ENCODE measurements around the gene METTL8. TPM values are rescaled to one million over a fixed set of nuclear protein-coding genes. Genes with fewer than 3 reads are reported as not detected.

Gene METTL8
- total RNA-seq, 2 donors from 2014 or later = 19.4 to 20.0 TPM

DNA sequence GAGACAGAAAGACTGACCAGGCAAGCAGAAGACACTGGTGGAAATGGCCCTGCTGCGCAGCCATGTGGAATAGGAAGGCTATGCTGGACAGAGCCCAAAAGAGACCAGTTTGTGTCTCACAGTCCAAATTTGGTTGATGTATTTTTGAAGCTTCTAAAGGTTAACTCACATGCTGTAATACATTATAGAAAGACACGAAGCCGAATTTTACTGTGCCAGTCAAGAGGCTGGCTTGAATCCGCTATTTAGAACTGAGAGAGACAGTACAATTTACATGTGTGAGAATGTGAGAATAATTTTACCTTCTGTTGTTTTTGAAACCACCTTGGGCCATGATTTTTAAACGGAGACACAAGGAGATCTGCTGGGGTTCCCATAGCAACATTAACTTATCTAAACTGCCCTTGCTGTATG, 113.6 kb downstream of the METTL8 start:
- H3K27ac ChIP-seq = no peak overlapping the region
- H3K4me1 ChIP-seq = no peaks in the 10 kb centered on the region
- intact Hi-C loops (cut with DNase I) = no loop called here
- H3K9me3 ChIP-seq = no peaks in the 10 kb centered on the region
- no peaks in the 10 kb centered on the region for H3K27me3 ChIP-seq
- DNase-seq = no peak
- no peak overlapping the region for H3K4me3 ChIP-seq
- TF ChIP-seq, protein P1, sequence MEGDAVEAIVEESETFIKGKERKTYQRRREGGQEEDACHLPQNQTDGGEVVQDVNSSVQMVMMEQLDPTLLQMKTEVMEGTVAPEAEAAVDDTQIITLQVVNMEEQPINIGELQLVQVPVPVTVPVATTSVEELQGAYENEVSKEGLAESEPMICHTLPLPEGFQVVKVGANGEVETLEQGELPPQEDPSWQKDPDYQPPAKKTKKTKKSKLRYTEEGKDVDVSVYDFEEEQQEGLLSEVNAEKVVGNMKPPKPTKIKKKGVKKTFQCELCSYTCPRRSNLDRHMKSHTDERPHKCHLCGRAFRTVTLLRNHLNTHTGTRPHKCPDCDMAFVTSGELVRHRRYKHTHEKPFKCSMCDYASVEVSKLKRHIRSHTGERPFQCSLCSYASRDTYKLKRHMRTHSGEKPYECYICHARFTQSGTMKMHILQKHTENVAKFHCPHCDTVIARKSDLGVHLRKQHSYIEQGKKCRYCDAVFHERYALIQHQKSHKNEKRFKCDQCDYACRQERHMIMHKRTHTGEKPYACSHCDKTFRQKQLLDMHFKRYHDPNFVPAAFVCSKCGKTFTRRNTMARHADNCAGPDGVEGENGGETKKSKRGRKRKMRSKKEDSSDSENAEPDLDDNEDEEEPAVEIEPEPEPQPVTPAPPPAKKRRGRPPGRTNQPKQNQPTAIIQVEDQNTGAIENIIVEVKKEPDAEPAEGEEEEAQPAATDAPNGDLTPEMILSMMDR (IDR thresholded peaks at IDR 0.05) = no peak
- no peak overlapping the region for H3K9ac ChIP-seq (ENCODE audit: low read depth in 2 of 2, low read length in 2 of 2)
- no peaks in the 10 kb centered on the region for H3K36me3 ChIP-seq

DNA sequence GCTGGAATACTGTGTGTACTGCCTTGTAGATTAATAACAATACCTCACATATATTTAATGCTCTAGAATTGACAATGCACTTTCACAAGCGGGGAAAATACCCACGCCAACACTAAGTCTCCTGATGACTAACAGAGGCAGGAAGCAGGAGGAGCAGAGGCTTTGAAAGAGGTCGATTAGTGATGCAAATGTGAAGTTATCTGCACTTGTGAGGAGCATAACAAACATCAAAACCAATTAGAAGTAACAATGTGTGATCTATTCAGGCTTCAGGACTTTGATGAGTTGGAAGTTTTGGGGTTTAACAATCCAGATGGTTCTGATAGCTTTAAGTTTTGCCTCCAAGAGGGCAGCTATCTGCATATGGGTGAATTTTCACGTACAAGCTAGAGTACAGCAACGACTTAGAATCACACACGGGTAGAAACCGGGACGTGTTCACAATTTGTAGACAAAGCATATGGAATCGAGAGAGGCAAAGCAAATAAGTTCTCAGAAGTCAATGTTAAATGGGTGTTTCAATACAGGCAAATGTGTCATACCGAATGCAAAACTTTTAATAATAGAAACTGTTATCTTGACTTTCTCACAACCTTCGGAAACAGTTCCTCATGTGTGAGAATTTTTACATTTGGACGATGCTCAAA, 114.5 kb downstream of the METTL8 start:
- Histone ChIP-seq H3K9me3 (no peaks in the 10 kb centered on the region), H3K4me3 (no peak overlapping the region), H3K4me1 (no peaks in the 10 kb centered on the region), H3K27me3 (no peaks in the 10 kb centered on the region), H3K36me3 (no peaks in the 10 kb centered on the region), H3K27ac (no peak overlapping the region), H3K9ac (ENCODE audit: low read depth in 2 of 2, low read length in 2 of 2) (no peak overlapping the region)
- no peak for DNase-seq
- intact Hi-C loops (cut with DNase I) = no loop called here
- TF ChIP-seq, protein P1 (IDR thresholded peaks at IDR 0.05) = no peak

DNA sequence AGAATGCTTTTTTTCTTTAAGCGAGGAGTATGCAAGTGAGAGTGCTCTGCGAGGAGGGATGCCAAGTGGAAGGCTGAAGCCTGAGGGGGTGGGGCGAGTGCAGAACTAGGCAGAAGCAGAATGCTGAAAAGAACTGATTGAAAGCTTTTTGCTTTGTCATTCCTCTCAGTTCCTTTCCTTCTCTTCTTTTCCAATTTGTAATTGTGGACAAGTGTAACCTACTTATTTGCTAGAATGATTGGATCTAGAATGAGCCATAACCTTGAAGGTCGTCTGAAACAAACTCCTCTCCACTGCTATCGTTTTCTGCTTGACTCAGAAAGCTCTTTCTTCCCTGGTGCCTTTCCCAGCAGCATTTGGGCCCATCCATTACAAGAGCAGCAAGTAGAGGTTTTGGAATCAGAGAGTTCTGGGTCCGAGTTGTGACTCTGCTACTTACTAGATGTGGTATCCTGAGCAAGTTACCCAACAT, 115.3 kb downstream of the METTL8 start:
- Histone ChIP-seq H3K27ac (no peak overlapping the region), H3K36me3 (no peaks in the 10 kb centered on the region), H3K27me3 (no peaks in the 10 kb centered on the region), H3K9ac (ENCODE audit: low read depth in 2 of 2, low read length in 2 of 2) (no peak overlapping the region), H3K9me3 (no peaks in the 10 kb centered on the region), H3K4me1 (no peaks in the 10 kb centered on the region), H3K4me3 (no peak overlapping the region)
- intact Hi-C loops (cut with DNase I) = no loop called here
- DNase-seq = no peak
- TF ChIP-seq, protein P1 (IDR thresholded peaks at IDR 0.05) = no peak

DNA sequence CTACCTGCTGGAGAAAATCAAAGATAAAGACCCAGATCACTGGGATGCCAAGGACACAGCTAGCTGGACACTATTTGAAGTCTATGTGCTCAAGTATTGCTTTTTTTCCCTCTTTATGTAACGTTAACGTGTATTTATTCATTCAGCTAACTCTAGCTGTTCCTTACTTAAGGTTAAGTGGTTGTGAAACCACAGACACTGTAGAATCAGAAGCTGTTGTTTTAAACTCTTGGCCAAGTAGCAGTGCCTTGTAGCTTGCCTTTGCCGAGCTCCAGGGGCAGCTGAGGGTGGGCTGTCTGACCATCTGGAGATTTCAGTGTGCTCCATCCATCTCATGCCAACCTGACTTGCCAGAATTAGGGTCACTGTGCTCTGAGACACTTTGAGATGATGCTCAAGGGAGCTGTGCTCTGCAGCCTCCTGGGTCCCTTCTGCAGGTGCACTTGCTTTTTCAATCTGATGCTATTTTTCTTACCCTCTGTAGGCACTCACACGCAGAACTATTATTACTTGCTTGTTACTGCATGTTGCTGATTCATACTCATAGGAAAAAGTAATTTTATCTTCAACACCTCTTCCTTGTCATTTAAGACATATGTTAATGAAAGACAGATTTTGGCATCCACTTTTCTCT, 116.2 kb downstream of the METTL8 start:
- intact Hi-C loops (cut with DNase I) = no loop called here

DNA sequence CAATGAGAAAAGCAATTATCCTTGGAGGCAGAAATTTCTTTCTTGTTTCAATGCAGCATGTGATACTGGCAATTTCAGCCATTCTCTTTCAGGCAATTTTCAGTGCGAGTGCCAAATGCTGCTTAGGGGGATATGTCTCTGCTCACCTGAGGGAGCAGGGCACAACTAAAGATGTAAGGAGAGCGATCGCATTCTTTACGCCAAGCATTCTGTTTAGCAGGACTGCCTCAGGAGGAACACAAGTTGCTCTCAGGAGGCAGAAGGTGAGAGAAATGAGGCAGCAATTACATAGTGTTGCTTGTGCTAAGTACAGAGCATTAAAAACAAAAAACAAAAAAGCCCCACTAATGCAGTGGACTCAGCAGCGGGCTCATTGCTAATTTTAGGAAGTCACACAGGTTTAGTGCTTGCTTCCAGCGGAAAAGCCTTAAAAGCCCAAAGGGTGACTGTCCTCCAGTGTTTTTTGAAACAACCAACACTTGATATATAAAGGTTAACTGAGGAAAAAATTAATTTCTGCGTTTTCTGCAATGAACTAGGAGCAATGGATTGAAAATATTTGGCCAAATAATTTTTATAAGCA, 116.9 kb downstream of the METTL8 start:
- intact Hi-C loops (cut with DNase I) = no loop called here
- no peaks in the 10 kb centered on the region for H3K9me3 ChIP-seq
- no peak overlapping the region for H3K9ac ChIP-seq (ENCODE audit: low read depth in 2 of 2, low read length in 2 of 2)
- no peaks in the 10 kb centered on the region for H3K27me3 ChIP-seq
- no peak for DNase-seq
- no peaks in the 10 kb centered on the region for H3K4me1 ChIP-seq
- no peaks in the 10 kb centered on the region for H3K36me3 ChIP-seq
- TF ChIP-seq, protein P1 (IDR thresholded peaks at IDR 0.05) = no peak
- no peak overlapping the region for H3K27ac ChIP-seq
- no peak overlapping the region for H3K4me3 ChIP-seq

More for the DNA sequence above, 116.2 kb downstream of the METTL8 start:
- DNase-seq = no peak
- TF ChIP-seq, protein P1 (IDR thresholded peaks at IDR 0.05) = no peak
- Histone ChIP-seq H3K27me3 (no peaks in the 10 kb centered on the region), H3K4me1 (no peaks in the 10 kb centered on the region), H3K4me3 (no peak overlapping the region), H3K27ac (no peak overlapping the region), H3K9ac (ENCODE audit: low read depth in 2 of 2, low read length in 2 of 2) (no peak overlapping the region), H3K36me3 (no peaks in the 10 kb centered on the region), H3K9me3 (no peaks in the 10 kb centered on the region)
